ENCODE results near the gene MTARC1.

GRCh38 chr1:220786337-220787068 is at the start of gene MTARC1:
- TF ChIP-seq POLR2A (IDR thresholded peaks at IDR 0.05) (peak in 1 of 2 donors; percentile 46), CTCF (IDR thresholded peaks at IDR 0.05) (peak in 4 of 5 experiments; percentile 21 to 61 (median 32)), EP300 (IDR thresholded peaks at IDR 0.05) (peak in 1 of 2 donors; percentile 74)
